SU-DHL-6 (cell line): Measurements from ENCODE around the gene ZNF224.

Source experiments
- H2AFZ ChIP-seq: fragments of 200-600 bp; sonication (generic); 2 replicates; pipeline ENCODE4 v1.6.1; 2014; ENCODE audit warnings: low read depth, mild to moderate bottlenecking, moderate library complexity, mixed read lengths, antibody characterized with exemption, low read length; ENCODE audit not compliant: severe bottlenecking
- H3F3A ChIP-seq: fragments of 200-600 bp; shearing (Covaris generic); 2 replicates; pipeline ENCODE4 v1.6.0; 2016; ENCODE audit warnings: antibody characterized with exemption, mild to moderate bottlenecking; ENCODE audit not compliant: insufficient read depth
- H3K27ac ChIP-seq: fragments of 200-600 bp; sonication (generic); 2 replicates; pipeline ENCODE4 v1.5.1; 2016; ENCODE audit warnings: low read depth, mild to moderate bottlenecking, low read length, moderate library complexity, mixed read lengths
- H3K27me3 ChIP-seq: fragments of 200-600 bp; sonication (generic), shearing (Covaris generic); 2 replicates; pipeline ENCODE4 v1.6.0; 2014; ENCODE audit warnings: mild to moderate bottlenecking, low read length
- H3K36me3 ChIP-seq: fragments of 200-600 bp; sonication (generic); 2 replicates; pipeline ENCODE4 v1.6.1; 2014; ENCODE audit warnings: mild to moderate bottlenecking, low read length, mixed read lengths
- H3K4me2 ChIP-seq: fragments of 300-600, 200-600 bp; shearing (Covaris generic), sonication (generic); 2 replicates; pipeline ENCODE4 v1.6.0; 2014; ENCODE audit warnings: low read length, low read depth, mild to moderate bottlenecking; ENCODE audit not compliant: poor library complexity, severe bottlenecking
- H3K4me3 ChIP-seq: fragments of 200-600 bp; sonication (generic); 2 replicates; pipeline ENCODE4 v1.5.1; 2014; ENCODE audit warnings: antibody characterized with exemption, low read length, mild to moderate bottlenecking, mixed read lengths; ENCODE audit not compliant: insufficient read depth, poor library complexity, severe bottlenecking
- H3K79me2 ChIP-seq: fragments of 200-600 bp; sonication (generic); 2 replicates; pipeline ENCODE4 v1.6.1; 2014; ENCODE audit warnings: mild to moderate bottlenecking, low read length, moderate library complexity; ENCODE audit not compliant: insufficient read depth
- H3K9ac ChIP-seq: fragments of 200-600 bp; sonication (generic); 2 replicates; pipeline ENCODE4 v1.7.0; 2014; ENCODE audit warnings: mild to moderate bottlenecking, low read length
- H3K9me2 ChIP-seq: fragments of 200-600 bp; sonication (generic); replicated peaks from 2 replicates; pipeline ENCODE4 v1.6.1; 2014; ENCODE audit warnings: low read length; ENCODE audit not compliant: insufficient read depth
- H3K9me3 ChIP-seq: fragments of 200-600 bp; sonication (generic); 2 replicates; pipeline ENCODE4 v1.6.1; 2014; ENCODE audit warnings: low read length, mixed read lengths; ENCODE audit not compliant: insufficient read depth
- H4K20me1 ChIP-seq: fragments of 200-600 bp; sonication (generic); 2 replicates; pipeline ENCODE4 v1.6.1; 2014; ENCODE audit warnings: low read depth, mild to moderate bottlenecking, antibody characterized with exemption, low read length, moderate library complexity, mixed read lengths
- CTCF ChIP-seq: fragments of 200-600 bp; sonication (generic); IDR thresholded peaks from one replicate; pipeline ENCODE4 v1.5.1; 2017; ENCODE audit warnings: antibody characterized with exemption, mild to moderate bottlenecking, low read length, moderate library complexity; ENCODE audit not compliant: insufficient read depth, poor library complexity, severe bottlenecking
- EZH2phosphoT487 ChIP-seq: fragments of 200-600 bp; sonication (generic), shearing (Covaris generic); conservative IDR thresholded peaks from 2 replicates; pipeline ENCODE4 v1.6.1; 2018; ENCODE audit warnings: mild to moderate bottlenecking, antibody characterized with exemption, low read length, moderate library complexity, mixed read lengths

Gene ZNF224

DNA sequence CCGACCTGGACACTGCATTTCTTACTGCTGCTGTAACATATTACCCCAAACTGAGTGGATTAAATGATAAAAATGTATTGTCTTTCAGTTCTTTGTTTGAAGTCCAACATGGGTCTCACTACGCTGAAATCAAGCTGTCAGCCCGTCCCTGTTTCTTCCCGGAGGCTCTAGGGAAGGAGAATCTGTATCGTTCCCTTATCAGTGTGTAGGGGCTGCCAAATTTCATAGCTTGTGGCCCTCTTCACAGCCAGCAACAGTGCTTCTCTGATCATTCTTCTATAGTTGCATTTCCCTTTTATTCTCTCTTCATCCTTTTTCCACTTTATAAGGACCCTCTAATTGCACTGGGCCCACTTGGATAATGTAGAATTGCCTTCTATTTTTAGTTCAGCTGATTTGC, 57.3 kb downstream of the ZNF224 start:
- Histone ChIP-seq H2AFZ (no peak overlapping the region), H3K36me3 (peaks cover 7% of the 10 kb centered on the region), H3K9ac (no peak overlapping the region), H4K20me1 (no peaks in the 10 kb centered on the region), H3K4me3 (no peak overlapping the region), H3K27me3 (no peaks in the 10 kb centered on the region), H3K9me2 (no peaks in the 10 kb centered on the region), H3K27ac (no peak overlapping the region), H3K4me2 (no peak overlapping the region), H3K9me3 (peaks cover 15% of the 10 kb centered on the region; the same call in 1 of the 2 replicates), H3F3A (no peaks in the 10 kb centered on the region), H3K79me2 (no peaks in the 10 kb centered on the region)
- TF ChIP-seq CTCF = no peak
- no peak for TF ChIP-seq EZH2phosphoT487

DNA sequence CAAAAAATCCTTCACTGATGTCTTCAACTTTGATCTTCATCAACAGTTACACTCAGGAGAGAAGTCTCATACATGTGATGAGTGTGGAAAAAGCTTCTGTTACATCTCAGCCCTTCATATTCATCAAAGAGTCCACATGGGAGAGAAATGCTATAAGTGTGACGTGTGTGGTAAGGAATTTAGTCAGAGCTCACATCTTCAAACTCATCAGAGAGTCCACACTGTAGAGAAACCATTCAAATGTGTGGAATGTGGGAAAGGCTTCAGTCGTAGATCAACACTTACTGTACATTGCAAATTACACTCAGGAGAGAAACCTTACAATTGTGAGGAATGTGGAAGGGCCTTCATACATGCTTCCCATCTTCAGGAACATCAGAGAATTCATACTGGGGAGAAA, 62.3 kb downstream of the ZNF224 start:
- Histone ChIP-seq H3K27me3 (no peaks in the 10 kb centered on the region), H3K9me2 (no peaks in the 10 kb centered on the region)
- no peak for TF ChIP-seq EZH2phosphoT487

More for the DNA sequence above, 62.3 kb downstream of the ZNF224 start:
- Histone ChIP-seq H3K79me2 (no peaks in the 10 kb centered on the region), H2AFZ (no peak overlapping the region), H3K9me3 (peaks cover 32% of the 10 kb centered on the region; the same call in 1 of the 2 replicates), H3K9ac (no peak overlapping the region), H3K4me2 (no peak overlapping the region), H3K36me3 (peaks cover 13% of the 10 kb centered on the region), H3K4me3 (no peak overlapping the region), H4K20me1 (no peaks in the 10 kb centered on the region), H3F3A (no peaks in the 10 kb centered on the region), H3K27ac (no peak overlapping the region)
